ENCODE measurements around the gene KRTAP10-1. TPM values are rescaled to one million over a fixed set of nuclear protein-coding genes. Genes with fewer than 3 reads are reported as not detected.
"Not testable (repeated sequence)": the region's sequence is repeated elsewhere in the genome, so short reads cannot be mapped to it uniquely, and the experiment has no call there.

KRTAP10-1 gene
- total RNA-seq, 1 experiment from 2014 or later, result not detected

DNA sequence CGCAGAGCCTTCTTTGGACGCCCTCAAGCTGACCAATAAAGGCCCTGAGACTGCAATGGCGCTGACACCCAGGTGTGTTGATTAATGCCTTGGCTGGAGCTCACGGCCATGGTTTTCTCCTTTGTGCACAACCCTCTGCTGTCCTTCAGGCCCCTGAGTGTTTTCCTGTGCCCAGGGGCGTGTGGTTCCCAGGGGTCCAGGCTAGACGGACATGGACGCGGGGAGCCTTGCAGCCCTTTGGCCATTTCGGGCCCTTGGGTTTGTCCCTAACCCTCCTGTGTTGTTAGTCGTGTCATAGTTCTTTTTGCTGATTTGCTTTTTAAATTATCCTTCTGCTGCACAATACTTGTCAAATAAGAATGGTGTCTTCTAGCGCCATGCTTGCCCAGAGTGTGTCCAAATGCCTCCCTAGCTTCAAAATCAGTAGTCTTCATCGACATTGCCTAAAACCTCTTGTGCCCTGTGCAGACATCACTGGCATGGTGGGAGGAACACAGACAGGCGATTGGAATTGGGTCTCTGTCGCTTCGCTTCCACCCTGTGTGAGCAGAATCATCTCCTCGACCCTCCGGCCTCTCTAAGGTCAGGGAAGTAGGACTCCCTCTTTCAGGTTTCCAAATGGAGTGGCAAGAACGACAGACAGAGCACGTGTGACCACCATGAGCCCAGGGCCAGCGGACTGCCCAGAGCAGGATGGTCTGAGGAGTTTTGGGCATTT, 35.5 kb upstream of the KRTAP10-1 start:
- ChIA-PET POLR2A (no interaction called here), CTCF (no interaction called here)
- no peak for DNase-seq
- Histone ChIP-seq H3K27me3 (replicated peaks; ENCODE audit: control insufficient read depth, insufficient read depth, low read length) (no peaks in the 10 kb centered on the region), H3K4me1 (no peaks in the 10 kb centered on the region), H3K9me3 (peaks cover 6% of the 10 kb centered on the region; the same call in 1 of the 2 replicates), H3K36me3 (ENCODE audit: control insufficient read depth, insufficient read depth, low read length) (no peaks in the 10 kb centered on the region), H3K4me3 (ENCODE audit: low read depth, low read length) (no peak overlapping the region)
- Mint-ChIP-seq H3K27me3 (ENCODE audit: insufficient read depth, unreplicated experiment) (no peaks in the 10 kb centered on the region), H3K4me1 (ENCODE audit: low read depth, unreplicated experiment) (peaks cover 8% of the 10 kb centered on the region), H3K36me3 (ENCODE audit: insufficient read depth, unreplicated experiment) (peaks cover 5% of the 10 kb centered on the region), H3K4me3 (ENCODE audit: unreplicated experiment) (no peak overlapping the region), H3K9me3 (ENCODE audit: unreplicated experiment) (peaks cover 51% of the 10 kb centered on the region), H3K27ac (ENCODE audit: unreplicated experiment) (no peak overlapping the region)
- intact Hi-C loops (cut with micrococcal nuclease; ENCODE audit: unreplicated experiment), result no loop called here
- BruUV-seq (replicated peaks), result no TSS peak
- TF ChIP-seq, protein P1, sequence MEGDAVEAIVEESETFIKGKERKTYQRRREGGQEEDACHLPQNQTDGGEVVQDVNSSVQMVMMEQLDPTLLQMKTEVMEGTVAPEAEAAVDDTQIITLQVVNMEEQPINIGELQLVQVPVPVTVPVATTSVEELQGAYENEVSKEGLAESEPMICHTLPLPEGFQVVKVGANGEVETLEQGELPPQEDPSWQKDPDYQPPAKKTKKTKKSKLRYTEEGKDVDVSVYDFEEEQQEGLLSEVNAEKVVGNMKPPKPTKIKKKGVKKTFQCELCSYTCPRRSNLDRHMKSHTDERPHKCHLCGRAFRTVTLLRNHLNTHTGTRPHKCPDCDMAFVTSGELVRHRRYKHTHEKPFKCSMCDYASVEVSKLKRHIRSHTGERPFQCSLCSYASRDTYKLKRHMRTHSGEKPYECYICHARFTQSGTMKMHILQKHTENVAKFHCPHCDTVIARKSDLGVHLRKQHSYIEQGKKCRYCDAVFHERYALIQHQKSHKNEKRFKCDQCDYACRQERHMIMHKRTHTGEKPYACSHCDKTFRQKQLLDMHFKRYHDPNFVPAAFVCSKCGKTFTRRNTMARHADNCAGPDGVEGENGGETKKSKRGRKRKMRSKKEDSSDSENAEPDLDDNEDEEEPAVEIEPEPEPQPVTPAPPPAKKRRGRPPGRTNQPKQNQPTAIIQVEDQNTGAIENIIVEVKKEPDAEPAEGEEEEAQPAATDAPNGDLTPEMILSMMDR (IDR thresholded peaks at IDR 0.05; ENCODE audit: insufficient read depth in 1 of 2, low read depth in 1 of 2, low read length in 1 of 2, severe bottlenecking in 1 of 2, unreplicated experiment in 1 of 2), result no peak

GRCh38 chr21:44574457-44575306, 34.7 kb upstream of the KRTAP10-1 start:
- Mint-ChIP-seq H3K9me3 (ENCODE audit: unreplicated experiment) (peaks cover 48% of the 10 kb centered on the region), H3K27me3 (ENCODE audit: insufficient read depth, unreplicated experiment) (no peaks in the 10 kb centered on the region), H3K36me3 (ENCODE audit: insufficient read depth, unreplicated experiment) (peaks cover under 1% of the 10 kb centered on the region), H3K27ac (ENCODE audit: unreplicated experiment) (no peak overlapping the region), H3K4me1 (ENCODE audit: low read depth, unreplicated experiment) (peaks cover 8% of the 10 kb centered on the region), H3K4me3 (ENCODE audit: unreplicated experiment) (peak overlapping the region; percentile 47)
- no peak overlapping the region; the same call in 1 of the 2 replicates for H3K4me3 ChIP-seq (ENCODE audit: low read depth, low read length)
- TF ChIP-seq, protein P1 (IDR thresholded peaks at IDR 0.05; ENCODE audit: insufficient read depth in 1 of 2, low read depth in 1 of 2, low read length in 1 of 2, severe bottlenecking in 1 of 2, unreplicated experiment in 1 of 2), result no peak
- no peaks in the 10 kb centered on the region for H3K4me1 ChIP-seq
- H3K27me3 ChIP-seq (replicated peaks; ENCODE audit: control insufficient read depth, insufficient read depth, low read length), result no peaks in the 10 kb centered on the region
- ChIA-PET POLR2A (no interaction called here), CTCF (no interaction called here)
- H3K9me3 ChIP-seq, result peaks cover 7% of the 10 kb centered on the region; the same call in 1 of the 2 replicates
- no peaks in the 10 kb centered on the region for H3K36me3 ChIP-seq (ENCODE audit: control insufficient read depth, insufficient read depth, low read length)
- intact Hi-C loops (cut with micrococcal nuclease; ENCODE audit: unreplicated experiment), result no loop called here
- peak in 1 of 2 experiments; percentile 32 for DNase-seq
- BruUV-seq (replicated peaks), result no TSS peak

DNA sequence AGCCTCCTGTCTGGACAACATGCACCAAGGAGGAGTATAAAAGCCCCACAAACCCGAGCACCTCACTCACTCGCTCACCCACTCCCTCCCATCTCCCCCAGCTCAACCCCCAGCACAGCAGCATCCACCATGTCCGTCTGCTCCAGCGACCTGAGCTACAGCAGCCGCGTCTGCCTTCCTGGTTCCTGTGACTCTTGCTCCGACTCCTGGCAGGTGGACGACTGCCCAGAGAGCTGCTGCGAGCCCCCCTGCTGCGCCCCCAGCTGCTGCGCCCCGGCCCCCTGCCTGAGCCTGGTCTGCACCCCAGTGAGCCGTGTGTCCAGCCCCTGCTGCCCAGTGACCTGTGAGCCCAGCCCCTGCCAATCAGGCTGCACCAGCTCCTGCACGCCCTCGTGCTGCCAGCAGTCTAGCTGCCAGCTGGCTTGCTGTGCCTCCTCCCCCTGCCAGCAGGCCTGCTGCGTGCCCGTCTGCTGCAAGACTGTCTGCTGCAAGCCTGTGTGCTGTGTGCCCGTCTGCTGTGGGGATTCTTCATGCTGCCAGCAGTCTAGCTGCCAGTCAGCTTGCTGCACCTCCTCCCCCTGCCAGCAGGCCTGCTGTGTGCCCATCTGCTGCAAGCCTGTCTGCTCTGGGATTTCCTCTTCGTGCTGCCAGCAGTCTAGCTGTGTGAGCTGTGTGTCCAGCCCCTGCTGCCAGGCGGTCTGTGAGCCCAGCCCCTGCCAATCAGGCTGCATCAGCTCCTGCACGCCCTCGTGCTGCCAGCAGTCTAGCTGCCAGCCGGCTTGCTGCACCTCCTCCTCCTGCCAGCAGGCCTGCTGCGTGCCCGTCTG, 33.8 kb upstream of the KRTAP10-1 start, which contains the start of gene KRTAP10-4:
TSS of gene KRTAP10-4 (plus strand) at position 100 of the 827 bp plus-strand sequence. CDS start at position 130, 30 bp downstream.
- CTCF ChIA-PET; H3K27me3 ChIP-seq (replicated peaks; ENCODE audit: control insufficient read depth, insufficient read depth, low read length); H3K36me3 Mint-ChIP-seq (ENCODE audit: insufficient read depth, unreplicated experiment); H3K27ac Mint-ChIP-seq (ENCODE audit: unreplicated experiment); H3K4me1 ChIP-seq; DNase-seq; intact Hi-C loops (cut with micrococcal nuclease; ENCODE audit: unreplicated experiment); H3K27me3 Mint-ChIP-seq (ENCODE audit: insufficient read depth, unreplicated experiment); H3K4me3 Mint-ChIP-seq (ENCODE audit: unreplicated experiment); H3K4me1 Mint-ChIP-seq (ENCODE audit: low read depth, unreplicated experiment); POLR2A ChIA-PET; H3K4me3 ChIP-seq (ENCODE audit: low read depth, low read length); H3K36me3 ChIP-seq (ENCODE audit: control insufficient read depth, insufficient read depth, low read length); H3K9me3 ChIP-seq; BruUV-seq (replicated peaks): not testable (repeated sequence)
- peaks cover 43% of the 10 kb centered on the region for H3K9me3 Mint-ChIP-seq (ENCODE audit: unreplicated experiment)
